Neural cell (in vitro differentiated cells): Measurements from ENCODE around the gene SURF4. TPM values are rescaled to one million over a fixed set of nuclear protein-coding genes. Genes with fewer than 3 reads are reported as not detected.

Experiments used
- H2AFZ ChIP-seq: fragments of 200-600, 300-800 bp; sonication (generic), shearing (Covaris generic); 2 replicates; pipeline ENCODE4 v1.6.0; 2014; ENCODE audit warnings: low read depth, mild to moderate bottlenecking, antibody characterized with exemption, low read length, moderate library complexity
- H3F3A ChIP-seq: fragments of 200-600 bp; shearing (Covaris generic); 2 replicates; pipeline ENCODE4 v1.6.1; 2016; ENCODE audit warnings: mild to moderate bottlenecking, moderate library complexity, mixed read lengths, antibody characterized with exemption, low read length; ENCODE audit not compliant: insufficient read depth, poor library complexity, severe bottlenecking
- H3K27ac ChIP-seq: fragments of 200-600, 300-800 bp; sonication (generic), shearing (Covaris generic); 2 replicates; pipeline ENCODE4 v1.5.1; 2014; ENCODE audit warnings: mild to moderate bottlenecking, low read length, moderate library complexity
- H3K27me3 ChIP-seq: fragments of 300-800, 200-600 bp; sonication (generic), shearing (Covaris generic); 2 replicates; pipeline ENCODE4 v1.6.0; 2014; ENCODE audit warnings: mild to moderate bottlenecking, low read depth, low read length, moderate library complexity; ENCODE audit not compliant: insufficient read depth
- H3K36me3 ChIP-seq: fragments of 300-800, 200-600 bp; sonication (generic), shearing (Covaris generic); 2 replicates; pipeline ENCODE4 v1.5.1; 2014; ENCODE audit warnings: mild to moderate bottlenecking, antibody characterized with exemption, low read length, moderate library complexity; ENCODE audit not compliant: insufficient read depth
- H3K4me2 ChIP-seq: fragments of 300-800, 200-600 bp; sonication (generic), shearing (Covaris generic); 2 replicates; pipeline ENCODE4 v1.6.0; 2014; ENCODE audit warnings: mild to moderate bottlenecking, low read length
- H3K4me3 ChIP-seq: fragments of 300-800, 200-600 bp; sonication (generic), shearing (Covaris generic); 2 replicates; pipeline ENCODE4 v1.5.1; 2014; ENCODE audit warnings: mild to moderate bottlenecking, low read length, moderate library complexity
- H3K79me2 ChIP-seq: fragments of 200-600 bp; shearing (Covaris generic); replicated peaks from 2 replicates; pipeline ENCODE4 v1.6.0; 2014; ENCODE audit warnings: mild to moderate bottlenecking, low read length, moderate library complexity; ENCODE audit not compliant: insufficient read depth
- H3K9ac ChIP-seq: fragments of 300-800, 200-600 bp; sonication (generic), shearing (Covaris generic); 2 replicates; pipeline ENCODE4 v1.6.1; 2016; ENCODE audit warnings: mild to moderate bottlenecking, low read length, mixed read lengths
- H3K9me2 ChIP-seq: fragments of 200-600 bp; shearing (Covaris generic); 2 replicates; pipeline ENCODE4 v1.6.1; 2016; ENCODE audit warnings: mild to moderate bottlenecking, low read length, mixed read lengths; ENCODE audit not compliant: insufficient read depth
- H3K9me3 ChIP-seq: fragments of 200-600, 300-800 bp; sonication (generic), shearing (Covaris generic); 2 replicates; pipeline ENCODE4 v1.6.1; 2016; ENCODE audit warnings: mild to moderate bottlenecking, mixed run types, low read length, moderate library complexity, mixed read lengths
- H4K20me1 ChIP-seq: fragments of 200-600 bp; shearing (Covaris generic); 2 replicates; pipeline ENCODE4 v1.6.1; 2016; ENCODE audit warnings: mild to moderate bottlenecking, mixed run types; ENCODE audit not compliant: insufficient read depth
- EP300 ChIP-seq: fragments of 450-650 bp; conservative IDR thresholded peaks from 2 replicates; pipeline ENCODE4 v1.6.1; 2014; ENCODE audit warnings: antibody characterized with exemption, mild to moderate bottlenecking, moderate library complexity; ENCODE audit not compliant: poor library complexity, severe bottlenecking
- EZH2 ChIP-seq: fragments of 200-600, 300-800 bp; shearing (Covaris generic), sonication (generic); IDR thresholded peaks from 2 replicates; pipeline ENCODE4 v1.6.1; 2014; ENCODE audit warnings: antibody characterized with exemption, low read length, borderline replicate concordance, mild to moderate bottlenecking; ENCODE audit not compliant: insufficient read depth, poor library complexity, severe bottlenecking
- MXI1 ChIP-seq: fragments of 450-650 bp; conservative IDR thresholded peaks from 2 replicates; pipeline ENCODE4 v1.6.1; 2014; ENCODE audit warnings: antibody characterized with exemption, mild to moderate bottlenecking; ENCODE audit not compliant: poor library complexity, severe bottlenecking
- POLR2AphosphoS5 ChIP-seq: IDR thresholded peaks from 2 replicates; pipeline ENCODE4 v1.6.1; 2012
- RAD21 ChIP-seq: fragments of 450-650 bp; conservative IDR thresholded peaks from 2 replicates; pipeline ENCODE4 v1.6.1; 2014; ENCODE audit warnings: antibody characterized with exemption, mild to moderate bottlenecking, moderate library complexity
- SMC3 ChIP-seq: fragments of 450-650 bp; conservative IDR thresholded peaks from 2 replicates; pipeline ENCODE4 v1.6.1; 2014; ENCODE audit warnings: antibody characterized with exemption, mild to moderate bottlenecking, moderate library complexity; ENCODE audit not compliant: poor library complexity
- TAF1 ChIP-seq: IDR thresholded peaks from 2 replicates; pipeline ENCODE4 v1.6.1; 2012; ENCODE audit warnings: low read depth
- polyA plus RNA-seq: library from polyadenylated mRNA; depleted of rRNA; stranded (reverse); fragments of >200 nt; gene quantifications from 2 replicates; pipeline ENCODE4 v1.2.3, GENCODE V29; 2014
- TF ChIP-seq, protein P1 (sequence below): IDR thresholded peaks from 2 replicates; pipeline ENCODE4 v1.6.1; 2012; ENCODE audit warnings: borderline replicate concordance
- TF ChIP-seq, protein P2 (sequence below): fragments of 450-650 bp; IDR thresholded peaks from 2 replicates; pipeline ENCODE4 v1.5.1; 2014; ENCODE audit warnings: antibody characterized with exemption, mild to moderate bottlenecking, moderate library complexity; ENCODE audit not compliant: poor library complexity, severe bottlenecking

SURF4 gene
- polyA plus RNA-seq, 1 donor from 2014 or later = 78.3 TPM

GRCh38 chr9:133421615-133422542, 46.0 kb upstream of the SURF4 start, which contains the start of gene ADAMTS13:
TSS of gene ADAMTS13 (plus strand) at chr9:133422367. CDS start at chr9:133422444, 77 bp downstream.
- Histone ChIP-seq H3K9me3 (no peaks in the 10 kb centered on the region), H3K27ac (no peak within 1 kb of the TSS), H3K4me2 (no peak within 1 kb of the TSS), H3K4me3 (no peak within 1 kb of the TSS), H3K36me3 (no peaks in the 10 kb centered on the region), H3K79me2 (peaks cover 6% of the 10 kb centered on the region), H3K9me2 (no peaks in the 10 kb centered on the region), H2AFZ (no peak within 1 kb of the TSS), H3K9ac (no peak within 1 kb of the TSS), H4K20me1 (no peaks in the 10 kb centered on the region), H3K27me3 (no peaks in the 10 kb centered on the region), H3F3A (no peaks in the 10 kb centered on the region)
- TF ChIP-seq EZH2 = no peak
- no peak for TF ChIP-seq SMC3

DNA sequence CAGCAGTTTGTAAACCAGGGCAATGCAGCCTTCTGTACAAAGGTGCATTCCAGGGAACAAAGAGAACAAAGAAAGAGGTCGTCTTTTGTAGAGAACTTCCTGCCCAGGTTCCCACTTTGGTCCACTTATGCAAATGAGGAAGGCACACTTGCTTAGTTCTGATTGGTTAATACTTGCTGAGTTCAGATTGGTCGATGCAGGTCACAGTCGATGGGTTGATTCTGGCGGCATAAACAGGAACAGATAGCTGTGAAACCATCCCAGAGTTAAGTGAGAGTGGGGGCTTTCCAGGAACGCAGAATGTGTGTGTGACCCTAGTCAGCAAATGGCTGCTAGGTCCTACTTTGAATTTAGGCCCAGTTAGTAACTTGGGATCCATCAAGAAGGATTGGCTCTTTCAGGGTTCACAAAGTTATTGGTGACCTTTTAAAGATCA, 44.5 kb upstream of the SURF4 start:
- Histone ChIP-seq H3K79me2 (peaks cover 18% of the 10 kb centered on the region), H2AFZ (no peak overlapping the region), H3K4me2 (no peak overlapping the region), H3K36me3 (no peaks in the 10 kb centered on the region), H3K9ac (no peak overlapping the region), H3F3A (no peaks in the 10 kb centered on the region), H3K9me2 (no peaks in the 10 kb centered on the region), H3K27me3 (no peaks in the 10 kb centered on the region), H4K20me1 (no peaks in the 10 kb centered on the region), H3K9me3 (no peaks in the 10 kb centered on the region), H3K4me3 (no peak overlapping the region), H3K27ac (no peak overlapping the region)
- TF ChIP-seq MXI1 (no peak), TAF1 (no peak), EZH2 (no peak), SMC3 (no peak), EP300 (no peak), POLR2AphosphoS5 (no peak), RAD21 (no peak)
- TF ChIP-seq, protein P1, sequence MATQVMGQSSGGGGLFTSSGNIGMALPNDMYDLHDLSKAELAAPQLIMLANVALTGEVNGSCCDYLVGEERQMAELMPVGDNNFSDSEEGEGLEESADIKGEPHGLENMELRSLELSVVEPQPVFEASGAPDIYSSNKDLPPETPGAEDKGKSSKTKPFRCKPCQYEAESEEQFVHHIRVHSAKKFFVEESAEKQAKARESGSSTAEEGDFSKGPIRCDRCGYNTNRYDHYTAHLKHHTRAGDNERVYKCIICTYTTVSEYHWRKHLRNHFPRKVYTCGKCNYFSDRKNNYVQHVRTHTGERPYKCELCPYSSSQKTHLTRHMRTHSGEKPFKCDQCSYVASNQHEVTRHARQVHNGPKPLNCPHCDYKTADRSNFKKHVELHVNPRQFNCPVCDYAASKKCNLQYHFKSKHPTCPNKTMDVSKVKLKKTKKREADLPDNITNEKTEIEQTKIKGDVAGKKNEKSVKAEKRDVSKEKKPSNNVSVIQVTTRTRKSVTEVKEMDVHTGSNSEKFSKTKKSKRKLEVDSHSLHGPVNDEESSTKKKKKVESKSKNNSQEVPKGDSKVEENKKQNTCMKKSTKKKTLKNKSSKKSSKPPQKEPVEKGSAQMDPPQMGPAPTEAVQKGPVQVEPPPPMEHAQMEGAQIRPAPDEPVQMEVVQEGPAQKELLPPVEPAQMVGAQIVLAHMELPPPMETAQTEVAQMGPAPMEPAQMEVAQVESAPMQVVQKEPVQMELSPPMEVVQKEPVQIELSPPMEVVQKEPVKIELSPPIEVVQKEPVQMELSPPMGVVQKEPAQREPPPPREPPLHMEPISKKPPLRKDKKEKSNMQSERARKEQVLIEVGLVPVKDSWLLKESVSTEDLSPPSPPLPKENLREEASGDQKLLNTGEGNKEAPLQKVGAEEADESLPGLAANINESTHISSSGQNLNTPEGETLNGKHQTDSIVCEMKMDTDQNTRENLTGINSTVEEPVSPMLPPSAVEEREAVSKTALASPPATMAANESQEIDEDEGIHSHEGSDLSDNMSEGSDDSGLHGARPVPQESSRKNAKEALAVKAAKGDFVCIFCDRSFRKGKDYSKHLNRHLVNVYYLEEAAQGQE = no peak
- TF ChIP-seq, protein P2, sequence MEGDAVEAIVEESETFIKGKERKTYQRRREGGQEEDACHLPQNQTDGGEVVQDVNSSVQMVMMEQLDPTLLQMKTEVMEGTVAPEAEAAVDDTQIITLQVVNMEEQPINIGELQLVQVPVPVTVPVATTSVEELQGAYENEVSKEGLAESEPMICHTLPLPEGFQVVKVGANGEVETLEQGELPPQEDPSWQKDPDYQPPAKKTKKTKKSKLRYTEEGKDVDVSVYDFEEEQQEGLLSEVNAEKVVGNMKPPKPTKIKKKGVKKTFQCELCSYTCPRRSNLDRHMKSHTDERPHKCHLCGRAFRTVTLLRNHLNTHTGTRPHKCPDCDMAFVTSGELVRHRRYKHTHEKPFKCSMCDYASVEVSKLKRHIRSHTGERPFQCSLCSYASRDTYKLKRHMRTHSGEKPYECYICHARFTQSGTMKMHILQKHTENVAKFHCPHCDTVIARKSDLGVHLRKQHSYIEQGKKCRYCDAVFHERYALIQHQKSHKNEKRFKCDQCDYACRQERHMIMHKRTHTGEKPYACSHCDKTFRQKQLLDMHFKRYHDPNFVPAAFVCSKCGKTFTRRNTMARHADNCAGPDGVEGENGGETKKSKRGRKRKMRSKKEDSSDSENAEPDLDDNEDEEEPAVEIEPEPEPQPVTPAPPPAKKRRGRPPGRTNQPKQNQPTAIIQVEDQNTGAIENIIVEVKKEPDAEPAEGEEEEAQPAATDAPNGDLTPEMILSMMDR = no peak
